Islet precursor cell (in vitro differentiated cells): ENCODE measurements around the gene RECQL.
"Not testable (repeated sequence)": the region's sequence is repeated elsewhere in the genome, so short reads cannot be mapped to it uniquely, and the experiment has no call there.

Source experiments
- DNase-seq: peaks from one replicate; pipeline ENCODE4 v3.0.0-alpha.2; 2018

Gene RECQL

DNA sequence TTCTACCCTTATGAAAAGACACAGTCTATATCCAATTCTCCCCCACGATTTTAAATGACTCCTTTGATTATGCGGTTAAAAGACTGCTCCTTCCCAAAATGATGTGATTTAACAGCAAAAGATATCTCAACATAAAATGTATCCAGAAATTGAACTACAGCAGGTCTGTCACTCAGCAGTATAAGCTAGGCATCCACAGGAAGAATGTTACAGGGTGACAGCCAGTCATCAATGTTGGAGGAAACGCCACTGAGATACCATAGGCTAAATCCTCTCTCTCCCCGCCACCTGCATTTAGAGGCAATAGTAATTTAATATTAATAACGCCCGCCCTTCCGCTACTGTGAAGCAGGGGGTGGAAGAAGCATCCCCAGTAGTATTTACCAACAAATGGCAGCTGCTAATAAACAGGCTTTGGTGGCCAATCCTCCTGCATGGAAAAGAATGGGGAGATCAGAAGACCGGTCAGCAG lies 613 bp downstream of the RECQL start:
- DNase-seq = no peak

DNA sequence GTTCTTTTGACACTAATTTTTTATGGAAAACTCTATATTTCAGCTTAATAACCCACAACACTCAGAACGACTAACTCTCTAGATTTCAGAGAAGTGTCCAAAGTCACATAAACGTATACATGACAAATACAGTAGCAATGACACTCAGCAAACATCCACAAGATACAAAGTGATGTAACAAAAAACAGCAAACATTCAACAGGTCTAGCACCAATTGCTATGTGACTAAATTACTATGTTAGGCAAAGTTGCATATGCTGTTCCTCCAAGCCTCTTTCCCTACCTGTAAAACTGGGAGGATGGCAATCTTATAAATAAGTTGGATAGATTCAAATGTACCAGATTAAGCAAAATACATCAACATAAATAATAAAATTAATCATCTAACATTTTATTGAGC lies 1.7 kb downstream of the RECQL start:
- DNase-seq = no peak

DNA sequence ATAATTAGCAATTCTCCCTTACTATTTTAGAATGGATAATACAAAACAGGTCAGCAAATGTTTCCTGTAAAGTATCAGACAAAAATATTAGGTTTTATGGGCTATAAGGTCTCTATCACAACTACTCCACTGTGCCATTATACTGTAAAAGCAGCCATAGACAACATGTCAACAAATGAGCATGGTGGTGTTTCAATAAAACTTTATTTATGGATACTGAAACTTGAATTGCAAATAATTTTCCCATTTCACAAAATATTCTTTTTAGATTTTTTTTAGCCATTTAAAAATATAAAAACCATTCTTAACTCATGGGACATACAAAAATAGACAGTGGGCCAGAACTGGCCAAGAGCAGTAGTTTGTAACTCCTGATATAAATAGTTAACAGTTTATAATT lies 15.4 kb downstream of the RECQL start:
- DNase-seq = no peak

DNA sequence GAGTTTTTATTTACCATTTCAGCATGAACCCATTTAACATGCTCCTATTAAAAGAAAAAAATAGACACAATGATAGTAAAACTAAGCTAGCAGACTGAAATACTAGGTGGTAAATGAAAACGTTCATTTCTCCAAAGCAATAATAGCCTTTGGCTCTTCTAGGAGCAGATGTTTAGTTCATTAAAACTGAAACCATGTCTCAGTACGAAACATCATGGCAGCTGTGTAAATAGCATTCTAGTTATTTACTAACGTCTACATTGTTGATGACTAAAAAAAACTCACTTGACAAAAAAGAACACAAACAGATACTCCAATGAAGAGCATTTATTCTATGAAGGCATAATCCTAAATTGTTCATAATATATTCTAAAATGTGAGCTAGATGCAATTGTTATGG lies 17.9 kb downstream of the RECQL start:
- DNase-seq = no peak

DNA sequence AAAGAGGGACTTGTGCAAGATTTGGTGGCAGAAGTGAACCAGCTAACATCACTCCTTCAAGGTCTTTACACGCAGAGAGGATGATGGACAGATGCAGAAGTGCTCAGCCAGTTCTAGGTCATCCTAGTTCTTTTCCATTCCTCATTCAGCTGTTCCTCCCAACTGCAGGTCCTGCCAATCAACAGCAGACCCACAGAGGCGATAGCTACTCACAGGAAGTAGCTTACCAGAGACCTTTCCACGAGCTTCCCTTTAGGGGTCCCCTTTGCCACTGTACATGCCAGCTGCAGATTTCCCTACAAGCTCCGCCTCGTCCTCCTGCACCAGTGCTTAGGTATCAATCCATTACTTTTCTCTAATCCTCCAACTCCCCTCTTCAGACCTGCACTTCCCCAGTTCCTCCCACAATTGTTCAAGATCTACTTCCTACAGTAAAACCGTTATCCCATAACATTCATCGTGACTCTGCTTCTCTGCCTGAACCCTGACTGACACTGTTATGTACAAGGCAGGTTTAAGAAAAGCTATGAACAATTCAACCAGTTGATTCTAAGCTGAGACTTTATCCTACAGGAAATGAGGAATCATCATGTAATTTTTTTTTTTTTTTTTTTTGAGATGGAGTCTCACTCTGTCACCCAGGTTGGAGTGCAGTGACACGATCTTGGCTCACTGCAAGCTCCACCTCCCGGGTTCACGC lies 22.5 kb downstream of the RECQL start:
- no peak for DNase-seq

DNA sequence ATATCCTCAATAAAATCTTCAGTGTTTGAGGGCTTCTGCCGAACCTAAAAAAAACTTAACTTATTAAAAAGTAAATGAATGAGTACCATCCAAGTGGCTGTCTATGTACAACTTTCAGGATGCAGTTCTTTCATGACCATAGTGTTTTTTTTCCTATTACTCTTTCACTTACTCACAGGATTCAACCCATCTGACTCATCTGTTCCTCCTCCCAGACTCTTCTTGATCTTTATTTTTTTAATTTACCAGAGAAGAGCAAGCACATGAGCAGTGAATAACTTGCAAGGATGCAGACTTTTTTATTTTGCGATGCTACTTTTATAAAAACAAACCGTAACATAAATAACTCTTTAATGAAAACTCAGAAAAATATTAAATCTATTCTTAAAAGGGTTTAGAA lies 24.5 kb downstream of the RECQL start:
- no peak for DNase-seq

DNA sequence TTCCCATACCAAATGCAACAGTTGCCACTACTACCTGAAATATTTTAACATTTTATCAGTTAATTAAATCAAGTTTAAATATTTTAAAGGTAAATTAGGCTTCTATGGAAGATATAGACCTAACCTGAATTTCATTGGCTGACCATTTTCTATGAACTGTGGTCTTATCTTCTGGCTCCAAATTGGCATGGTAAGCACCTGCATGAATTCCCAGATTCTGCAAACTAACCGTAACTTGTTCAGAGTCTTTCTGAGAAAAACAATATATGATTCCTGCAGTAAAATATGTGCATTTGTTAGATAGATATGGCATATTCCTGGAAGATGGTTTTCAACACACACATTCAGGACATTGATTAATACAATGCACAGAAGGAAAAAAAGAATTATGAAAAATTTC lies 25.9 kb downstream of the RECQL start:
- no peak for DNase-seq

DNA sequence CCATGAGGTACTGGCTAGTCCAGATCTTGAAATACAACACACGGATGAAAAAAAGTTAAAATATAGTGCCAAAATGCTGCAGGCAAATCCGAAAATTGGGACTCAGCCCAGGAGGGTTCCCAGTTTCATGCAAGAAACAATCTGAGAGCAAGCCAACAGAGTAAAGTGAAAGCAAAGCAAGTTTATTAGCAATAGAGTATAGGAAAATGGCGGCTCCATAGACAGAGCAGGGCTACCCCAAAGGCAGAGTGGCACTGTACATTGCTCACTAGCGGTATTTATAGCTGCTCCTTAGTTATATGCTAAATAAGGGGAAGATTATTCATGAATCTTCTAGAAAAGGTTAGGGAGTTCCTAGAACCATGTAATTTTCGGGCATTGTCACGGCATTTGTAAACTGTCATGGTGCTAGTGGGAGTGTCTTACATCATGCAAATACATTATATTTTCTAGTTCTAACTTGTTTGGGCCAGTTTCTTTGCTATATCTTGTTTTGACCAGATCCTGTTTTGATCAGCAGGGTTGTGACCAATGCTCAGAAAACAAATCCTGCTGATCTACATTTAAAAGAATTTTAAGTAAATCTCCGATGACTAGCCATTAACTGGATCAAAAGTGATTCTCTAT lies 29.1 kb downstream of the RECQL start:
- no peak for DNase-seq

DNA sequence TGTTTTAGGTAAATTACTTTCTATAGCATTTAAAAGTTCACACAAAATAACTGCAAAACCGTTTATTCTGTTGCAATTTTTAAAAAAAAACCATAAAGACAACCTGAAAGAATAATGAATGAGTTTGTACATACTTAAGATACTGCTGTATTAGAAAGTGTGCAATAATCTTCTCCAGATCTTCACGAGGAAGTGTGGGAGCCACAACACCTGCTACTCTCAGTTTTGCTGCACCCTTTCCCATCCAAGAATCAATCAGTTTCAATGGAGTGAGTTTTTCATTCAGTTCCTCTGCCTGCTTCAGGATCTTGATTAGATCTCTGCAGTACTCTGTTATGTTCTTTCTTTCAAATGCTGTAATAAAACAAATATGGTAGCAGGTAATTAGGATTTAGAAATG lies 30.1 kb downstream of the RECQL start:
- DNase-seq = no peak

DNA sequence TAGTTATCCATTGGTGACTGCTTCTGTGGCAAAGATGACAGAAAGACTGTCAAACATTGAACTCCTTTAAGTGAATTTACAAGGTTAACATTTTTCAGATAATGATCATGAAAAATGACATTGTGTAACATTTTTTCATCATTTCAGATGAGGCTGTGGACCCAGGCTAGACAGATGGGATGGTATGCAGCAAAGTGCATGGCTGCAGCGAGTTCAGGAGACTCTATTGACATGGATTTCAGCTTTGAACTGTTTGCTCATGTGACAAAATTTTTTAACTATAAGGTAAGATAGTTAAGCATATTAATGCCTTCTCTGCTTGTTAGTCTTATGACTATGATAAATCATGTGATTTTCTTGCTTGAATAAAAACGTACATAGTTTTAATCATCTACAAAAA lies 34.1 kb downstream of the RECQL start:
- not testable (repeated sequence) for DNase-seq

DNA sequence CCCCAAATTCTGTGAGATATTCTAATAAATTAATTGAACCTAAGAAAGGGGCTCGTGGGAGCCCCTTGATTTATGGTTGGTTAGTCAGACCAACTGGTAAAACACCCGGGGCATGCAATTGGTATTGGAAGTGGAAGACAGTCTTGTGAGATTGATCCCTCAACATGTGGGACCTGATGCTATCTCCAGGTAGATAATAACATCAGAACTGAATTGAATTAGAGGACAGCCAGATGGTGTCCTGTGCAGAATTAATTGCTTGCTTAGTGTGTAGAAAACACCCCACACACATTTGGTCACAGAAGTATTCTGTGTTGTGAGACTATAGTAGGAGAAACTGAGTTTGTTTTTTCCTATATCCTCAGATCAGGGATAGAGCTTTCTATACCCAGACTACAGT lies 42.0 kb downstream of the RECQL start:
- no peak for DNase-seq

DNA sequence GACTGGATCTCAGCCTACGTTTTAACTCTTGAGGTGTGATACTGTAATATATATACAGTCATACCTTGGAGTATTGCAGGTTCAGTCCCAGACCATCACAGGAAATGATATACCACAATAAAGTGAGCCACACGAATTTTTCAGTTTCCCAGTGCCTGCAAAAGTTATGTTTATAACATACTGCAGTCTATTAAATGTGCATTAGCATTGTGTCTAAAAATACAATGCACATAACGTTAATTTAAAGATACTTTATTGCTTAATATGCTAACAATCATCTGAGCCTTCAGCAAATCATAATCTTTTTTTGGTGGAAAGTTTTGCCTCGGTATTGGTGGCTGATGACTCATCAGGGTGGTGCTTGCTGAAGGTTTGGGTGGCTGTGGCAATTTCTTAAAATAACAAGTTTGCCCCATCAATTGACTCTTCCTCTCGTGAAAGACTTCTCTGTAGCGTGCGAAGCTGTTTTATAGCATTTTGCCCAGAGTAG lies 45.1 kb downstream of the RECQL start:
- no peak for DNase-seq

DNA sequence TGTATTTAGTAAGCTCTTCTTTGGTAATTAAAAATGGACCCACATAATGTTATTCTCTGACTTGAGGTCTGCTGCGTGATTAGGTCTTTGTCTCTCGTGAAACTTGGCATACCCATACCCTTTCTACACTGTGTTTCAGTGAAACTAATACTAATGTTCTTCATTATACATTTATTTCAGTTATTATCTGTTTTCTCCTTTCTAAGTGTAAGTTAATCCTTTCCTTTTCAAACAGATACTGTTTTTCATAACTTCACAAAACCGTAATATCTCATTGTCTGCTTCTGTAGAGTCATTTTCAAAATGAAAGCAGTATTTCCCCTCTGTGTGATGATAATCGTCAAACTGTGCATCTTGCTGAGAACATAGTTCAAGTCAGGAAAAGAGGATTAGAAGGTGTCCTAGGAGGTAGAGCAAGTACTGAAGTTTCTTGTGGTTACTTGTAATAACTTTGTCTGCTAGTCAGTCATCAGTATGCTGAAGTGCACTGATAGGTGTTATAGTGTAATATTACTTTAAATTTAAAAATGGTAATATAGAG lies 48.1 kb downstream of the RECQL start:
- no peak for DNase-seq

DNA sequence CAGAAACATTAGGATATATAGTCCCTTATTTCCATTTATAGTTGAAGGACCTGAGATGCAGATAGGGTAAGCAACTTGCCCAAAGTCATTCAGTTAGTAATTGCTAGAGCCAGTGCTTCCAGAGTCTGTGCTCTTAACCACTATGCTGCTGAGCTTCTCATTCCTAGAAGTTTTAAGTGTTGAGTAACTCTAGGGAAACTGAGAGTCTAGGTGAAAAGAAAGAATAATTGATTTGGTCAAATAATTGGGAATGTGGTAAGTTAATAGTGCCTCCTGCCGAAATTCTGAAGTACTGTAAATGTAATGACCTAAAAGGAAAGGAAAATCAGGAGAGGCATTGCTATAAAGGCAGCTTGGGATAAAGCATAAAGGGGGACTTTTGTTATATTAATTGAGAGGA lies 49.9 kb downstream of the RECQL start:
- no peak for DNase-seq

DNA sequence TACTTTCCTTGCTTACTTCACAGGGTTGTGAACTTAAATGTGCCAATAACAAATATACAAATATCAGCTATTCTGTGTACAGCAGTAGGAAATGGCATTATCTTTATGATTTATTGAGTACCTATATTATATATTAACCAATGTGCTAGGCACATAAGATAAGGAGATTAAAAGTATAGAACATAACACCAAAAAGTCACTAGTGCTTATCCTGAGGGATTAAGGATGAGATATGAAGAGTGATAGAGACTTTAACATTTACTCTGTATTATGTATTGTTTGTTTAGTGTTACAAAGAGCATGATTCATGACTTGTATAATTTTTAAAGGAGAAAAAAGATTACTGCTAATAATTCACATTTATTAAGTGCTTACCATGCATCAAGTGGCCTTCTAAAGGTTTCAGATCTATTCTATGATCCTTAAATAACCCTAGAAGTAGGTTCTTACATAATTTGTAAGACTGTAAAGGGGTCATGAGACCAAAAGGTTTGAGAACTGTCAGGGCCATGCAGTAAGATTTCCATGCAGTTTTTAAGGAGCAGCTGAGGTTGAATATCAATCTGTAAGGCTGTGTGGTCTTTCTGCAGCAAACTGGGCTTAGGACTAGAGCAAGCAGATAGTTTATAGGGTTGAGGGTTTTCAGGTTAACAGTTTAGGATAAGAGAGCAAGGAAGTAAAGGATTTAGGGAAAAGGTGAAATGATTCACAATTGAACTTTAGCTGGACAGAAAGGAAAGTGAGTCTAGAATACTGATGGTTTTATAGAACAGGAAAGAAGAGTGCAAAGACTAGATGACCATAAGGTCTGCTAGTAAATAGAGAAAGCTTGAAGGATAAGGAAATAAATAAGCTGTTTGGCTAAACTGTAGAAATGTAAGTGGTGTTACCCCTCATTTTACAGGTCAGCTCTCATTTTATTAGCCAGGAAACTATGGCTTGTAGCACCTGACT lies 57.0 kb downstream of the RECQL start:
- no peak for DNase-seq

DNA sequence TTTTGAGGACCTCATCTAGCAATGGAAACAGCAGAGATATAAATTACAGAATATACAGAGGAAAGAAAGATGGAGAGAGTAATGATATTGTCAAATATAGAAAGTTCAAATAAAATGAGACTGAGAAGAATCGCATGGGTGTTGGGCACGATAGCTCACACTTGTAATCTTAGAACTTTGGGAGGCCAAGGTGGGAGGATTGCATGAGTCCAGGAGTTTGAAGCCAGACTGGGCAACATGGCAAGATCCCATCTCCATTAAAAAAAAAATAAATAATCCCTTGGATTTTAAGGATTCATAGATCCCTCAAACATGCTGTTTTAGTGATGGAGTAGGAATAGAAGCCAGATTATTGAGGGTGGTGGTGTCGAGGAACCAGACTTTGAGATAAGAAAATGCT lies 62.1 kb downstream of the RECQL start:
- no peak for DNase-seq

DNA sequence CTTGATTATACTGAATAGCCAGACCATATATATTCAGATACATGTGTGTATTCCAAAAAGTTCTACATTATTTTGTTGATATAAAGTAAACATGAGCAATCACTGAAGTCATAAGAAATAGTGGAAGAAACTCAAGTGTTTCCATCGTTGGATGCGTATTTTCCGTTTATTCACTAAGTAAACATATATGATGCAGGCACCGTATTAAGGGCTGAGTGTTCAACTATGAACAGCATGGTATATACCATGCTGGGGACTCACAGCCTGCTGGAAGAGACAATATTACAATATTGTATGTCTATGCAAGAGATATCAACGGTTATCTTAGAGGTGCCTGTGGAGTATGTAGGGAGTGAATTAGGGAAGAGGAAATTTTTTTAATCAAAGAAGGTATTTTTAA lies 62.8 kb downstream of the RECQL start:
- no peak for DNase-seq

DNA sequence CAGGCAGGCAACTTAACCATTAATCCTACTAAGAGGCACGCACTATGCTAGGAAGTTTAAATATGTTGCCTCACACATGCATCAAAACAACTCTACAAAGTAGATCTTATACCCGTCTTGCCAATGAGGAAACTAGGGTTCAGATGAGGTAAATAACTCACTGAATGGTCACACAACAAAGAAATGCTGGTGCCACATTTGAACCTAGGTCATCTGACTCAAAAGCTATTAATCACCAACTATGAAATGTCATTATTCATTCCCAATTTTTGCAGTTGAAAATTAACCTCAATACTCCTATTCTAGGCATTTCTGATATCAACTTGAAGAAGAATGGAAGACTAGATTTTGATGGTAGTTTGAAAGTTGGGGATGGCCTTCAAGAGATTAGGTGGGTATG lies 66.7 kb downstream of the RECQL start:
- DNase-seq = no peak

DNA sequence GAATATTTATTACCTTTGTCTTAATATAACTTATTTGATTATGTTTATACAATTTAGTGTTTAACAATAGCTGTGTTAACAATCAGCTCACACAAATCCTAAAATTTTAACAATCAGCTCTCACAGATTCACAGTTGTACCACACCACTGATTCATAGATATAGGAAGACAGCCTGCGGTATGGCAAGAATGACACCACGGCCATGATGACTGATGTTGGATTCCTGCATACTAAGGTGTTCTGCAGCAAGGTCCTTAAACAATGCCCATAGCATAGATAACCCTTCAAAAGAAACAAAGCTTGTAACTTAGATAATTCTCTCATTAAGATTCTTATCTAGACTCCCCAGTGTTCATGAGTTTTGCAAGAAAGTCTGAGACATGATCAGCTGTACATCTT lies 67.9 kb downstream of the RECQL start:
- peak; percentile 68 for DNase-seq

DNA sequence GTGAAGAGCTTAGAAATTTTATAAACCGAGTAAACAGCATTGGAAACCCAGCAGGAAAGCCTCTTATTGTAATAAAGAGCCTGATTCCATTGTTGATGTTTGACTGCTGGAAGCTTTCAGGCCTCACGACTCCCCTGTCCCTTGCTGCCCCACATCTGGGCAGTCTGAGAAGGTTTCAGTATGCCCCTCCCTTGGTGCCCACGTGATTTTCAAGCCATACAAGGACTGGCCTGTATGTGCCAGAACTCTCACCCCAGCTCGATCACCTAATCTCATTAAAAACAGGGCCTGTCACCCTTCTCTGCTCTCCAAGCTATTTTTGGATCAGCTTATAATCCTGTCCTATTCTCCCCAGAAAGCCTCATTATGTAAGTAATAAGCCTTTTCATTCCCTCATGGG lies 71.4 kb downstream of the RECQL start:
- DNase-seq = no peak

DNA sequence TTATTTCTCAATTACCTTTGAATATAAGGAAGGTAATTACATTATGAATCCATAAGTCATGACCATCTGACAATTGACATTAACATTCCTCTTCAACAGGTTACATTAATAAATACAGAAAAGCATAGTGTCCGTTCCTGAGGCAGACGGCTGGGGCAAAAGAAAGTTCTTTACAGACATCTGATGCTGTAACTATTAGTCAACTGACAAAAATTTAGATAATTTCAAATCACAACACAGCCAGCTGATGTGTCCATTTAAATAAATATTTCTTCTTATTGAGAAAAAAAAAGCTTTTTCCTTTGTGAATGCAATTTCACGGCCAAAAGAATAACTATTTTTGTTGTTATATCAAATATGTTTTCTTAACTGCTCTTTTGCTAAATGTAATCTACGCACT lies 73.2 kb downstream of the RECQL start:
- no peak for DNase-seq

DNA sequence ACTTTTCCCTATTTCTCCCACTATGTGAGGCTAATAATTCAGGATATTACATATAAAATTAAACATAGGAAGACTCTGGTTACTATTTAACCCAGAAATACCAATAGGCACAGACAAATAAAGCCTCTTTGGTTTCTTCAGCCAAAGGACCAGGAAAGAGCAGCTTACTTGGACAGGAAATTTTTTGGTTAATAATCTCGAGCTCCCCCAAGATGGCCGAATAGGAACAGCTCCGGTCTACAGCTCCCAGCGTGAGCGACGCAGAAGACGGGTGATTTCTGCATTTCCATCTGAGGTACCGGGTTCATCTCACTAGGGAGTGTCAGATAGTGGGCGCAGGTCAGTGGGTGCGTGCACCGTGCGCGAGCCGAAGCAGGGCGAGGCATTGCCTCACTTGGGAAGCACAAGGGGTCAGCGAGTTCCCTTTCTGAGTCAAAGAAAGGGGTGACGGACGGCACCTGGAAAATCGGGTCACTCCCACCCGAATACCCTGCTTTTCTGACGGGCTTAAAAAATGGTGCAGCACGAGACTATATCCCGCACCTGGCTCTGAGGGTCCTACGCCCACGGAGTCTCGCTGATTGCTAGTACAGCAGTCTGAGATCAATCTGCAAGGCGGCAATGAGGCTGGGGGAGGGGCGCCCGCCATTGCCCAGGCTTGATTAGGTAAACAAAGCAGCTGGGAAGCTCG lies 82.3 kb downstream of the RECQL start:
- not testable (repeated sequence) for DNase-seq
